Measurements from ENCODE around the gene FOXL1. TPM values are rescaled to one million over a fixed set of nuclear protein-coding genes. Genes with fewer than 3 reads are reported as not detected.

Gene FOXL1
- total and polyA plus RNA-seq, 9 of the 15 experiments (the other 6 are each of a cell fraction or from before 2014, with no cell fraction given) = not detected

DNA sequence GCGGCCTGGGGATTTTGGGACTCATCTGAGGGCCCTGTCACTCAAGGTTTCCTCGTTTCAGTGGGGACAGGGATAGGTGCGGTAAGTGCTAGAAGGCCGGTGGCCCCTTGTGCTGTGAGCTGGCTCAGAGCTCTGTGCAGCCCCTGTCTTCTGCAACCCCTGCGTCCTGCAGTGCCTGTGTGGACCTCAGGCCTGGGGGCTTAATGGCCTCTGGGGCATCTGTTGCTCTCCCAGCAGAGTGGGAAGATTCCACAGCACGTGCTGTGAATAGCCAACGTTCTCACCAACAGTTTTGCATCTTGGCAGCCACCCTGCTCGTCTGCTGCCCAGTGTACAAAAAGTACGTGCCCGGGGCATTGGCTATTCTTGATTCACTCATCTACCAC, 6.8 kb upstream of the FOXL1 start (continued):
- TF ChIP-seq, protein P1, sequence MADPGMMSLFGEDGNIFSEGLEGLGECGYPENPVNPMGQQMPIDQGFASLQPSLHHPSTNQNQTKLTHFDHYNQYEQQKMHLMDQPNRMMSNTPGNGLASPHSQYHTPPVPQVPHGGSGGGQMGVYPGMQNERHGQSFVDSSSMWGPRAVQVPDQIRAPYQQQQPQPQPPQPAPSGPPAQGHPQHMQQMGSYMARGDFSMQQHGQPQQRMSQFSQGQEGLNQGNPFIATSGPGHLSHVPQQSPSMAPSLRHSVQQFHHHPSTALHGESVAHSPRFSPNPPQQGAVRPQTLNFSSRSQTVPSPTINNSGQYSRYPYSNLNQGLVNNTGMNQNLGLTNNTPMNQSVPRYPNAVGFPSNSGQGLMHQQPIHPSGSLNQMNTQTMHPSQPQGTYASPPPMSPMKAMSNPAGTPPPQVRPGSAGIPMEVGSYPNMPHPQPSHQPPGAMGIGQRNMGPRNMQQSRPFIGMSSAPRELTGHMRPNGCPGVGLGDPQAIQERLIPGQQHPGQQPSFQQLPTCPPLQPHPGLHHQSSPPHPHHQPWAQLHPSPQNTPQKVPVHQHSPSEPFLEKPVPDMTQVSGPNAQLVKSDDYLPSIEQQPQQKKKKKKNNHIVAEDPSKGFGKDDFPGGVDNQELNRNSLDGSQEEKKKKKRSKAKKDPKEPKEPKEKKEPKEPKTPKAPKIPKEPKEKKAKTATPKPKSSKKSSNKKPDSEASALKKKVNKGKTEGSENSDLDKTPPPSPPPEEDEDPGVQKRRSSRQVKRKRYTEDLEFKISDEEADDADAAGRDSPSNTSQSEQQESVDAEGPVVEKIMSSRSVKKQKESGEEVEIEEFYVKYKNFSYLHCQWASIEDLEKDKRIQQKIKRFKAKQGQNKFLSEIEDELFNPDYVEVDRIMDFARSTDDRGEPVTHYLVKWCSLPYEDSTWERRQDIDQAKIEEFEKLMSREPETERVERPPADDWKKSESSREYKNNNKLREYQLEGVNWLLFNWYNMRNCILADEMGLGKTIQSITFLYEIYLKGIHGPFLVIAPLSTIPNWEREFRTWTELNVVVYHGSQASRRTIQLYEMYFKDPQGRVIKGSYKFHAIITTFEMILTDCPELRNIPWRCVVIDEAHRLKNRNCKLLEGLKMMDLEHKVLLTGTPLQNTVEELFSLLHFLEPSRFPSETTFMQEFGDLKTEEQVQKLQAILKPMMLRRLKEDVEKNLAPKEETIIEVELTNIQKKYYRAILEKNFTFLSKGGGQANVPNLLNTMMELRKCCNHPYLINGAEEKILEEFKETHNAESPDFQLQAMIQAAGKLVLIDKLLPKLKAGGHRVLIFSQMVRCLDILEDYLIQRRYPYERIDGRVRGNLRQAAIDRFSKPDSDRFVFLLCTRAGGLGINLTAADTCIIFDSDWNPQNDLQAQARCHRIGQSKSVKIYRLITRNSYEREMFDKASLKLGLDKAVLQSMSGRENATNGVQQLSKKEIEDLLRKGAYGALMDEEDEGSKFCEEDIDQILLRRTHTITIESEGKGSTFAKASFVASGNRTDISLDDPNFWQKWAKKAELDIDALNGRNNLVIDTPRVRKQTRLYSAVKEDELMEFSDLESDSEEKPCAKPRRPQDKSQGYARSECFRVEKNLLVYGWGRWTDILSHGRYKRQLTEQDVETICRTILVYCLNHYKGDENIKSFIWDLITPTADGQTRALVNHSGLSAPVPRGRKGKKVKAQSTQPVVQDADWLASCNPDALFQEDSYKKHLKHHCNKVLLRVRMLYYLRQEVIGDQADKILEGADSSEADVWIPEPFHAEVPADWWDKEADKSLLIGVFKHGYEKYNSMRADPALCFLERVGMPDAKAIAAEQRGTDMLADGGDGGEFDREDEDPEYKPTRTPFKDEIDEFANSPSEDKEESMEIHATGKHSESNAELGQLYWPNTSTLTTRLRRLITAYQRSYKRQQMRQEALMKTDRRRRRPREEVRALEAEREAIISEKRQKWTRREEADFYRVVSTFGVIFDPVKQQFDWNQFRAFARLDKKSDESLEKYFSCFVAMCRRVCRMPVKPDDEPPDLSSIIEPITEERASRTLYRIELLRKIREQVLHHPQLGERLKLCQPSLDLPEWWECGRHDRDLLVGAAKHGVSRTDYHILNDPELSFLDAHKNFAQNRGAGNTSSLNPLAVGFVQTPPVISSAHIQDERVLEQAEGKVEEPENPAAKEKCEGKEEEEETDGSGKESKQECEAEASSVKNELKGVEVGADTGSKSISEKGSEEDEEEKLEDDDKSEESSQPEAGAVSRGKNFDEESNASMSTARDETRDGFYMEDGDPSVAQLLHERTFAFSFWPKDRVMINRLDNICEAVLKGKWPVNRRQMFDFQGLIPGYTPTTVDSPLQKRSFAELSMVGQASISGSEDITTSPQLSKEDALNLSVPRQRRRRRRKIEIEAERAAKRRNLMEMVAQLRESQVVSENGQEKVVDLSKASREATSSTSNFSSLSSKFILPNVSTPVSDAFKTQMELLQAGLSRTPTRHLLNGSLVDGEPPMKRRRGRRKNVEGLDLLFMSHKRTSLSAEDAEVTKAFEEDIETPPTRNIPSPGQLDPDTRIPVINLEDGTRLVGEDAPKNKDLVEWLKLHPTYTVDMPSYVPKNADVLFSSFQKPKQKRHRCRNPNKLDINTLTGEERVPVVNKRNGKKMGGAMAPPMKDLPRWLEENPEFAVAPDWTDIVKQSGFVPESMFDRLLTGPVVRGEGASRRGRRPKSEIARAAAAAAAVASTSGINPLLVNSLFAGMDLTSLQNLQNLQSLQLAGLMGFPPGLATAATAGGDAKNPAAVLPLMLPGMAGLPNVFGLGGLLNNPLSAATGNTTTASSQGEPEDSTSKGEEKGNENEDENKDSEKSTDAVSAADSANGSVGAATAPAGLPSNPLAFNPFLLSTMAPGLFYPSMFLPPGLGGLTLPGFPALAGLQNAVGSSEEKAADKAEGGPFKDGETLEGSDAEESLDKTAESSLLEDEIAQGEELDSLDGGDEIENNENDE (IDR thresholded peaks at IDR 0.05; ENCODE audit: low read depth, low read length) = no peak
- TF ChIP-seq PHB2 (IDR thresholded peaks at IDR 0.05; ENCODE audit: low read depth) (no peak), RFX1 (IDR thresholded peaks at IDR 0.05) (no peak)
- TF ChIP-seq, protein P2, sequence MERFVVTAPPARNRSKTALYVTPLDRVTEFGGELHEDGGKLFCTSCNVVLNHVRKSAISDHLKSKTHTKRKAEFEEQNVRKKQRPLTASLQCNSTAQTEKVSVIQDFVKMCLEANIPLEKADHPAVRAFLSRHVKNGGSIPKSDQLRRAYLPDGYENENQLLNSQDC (CRISPR knock-in tag; IDR thresholded peaks at IDR 0.05) = no peak

All from K562 (cell line).